Measurements from ENCODE around the gene DAAM1.

GRCh38 chr14:59274991-59275391, 86.5 kb downstream of the DAAM1 start:
- TF ChIP-seq CTCF (IDR thresholded peaks at IDR 0.05), result no peak
- TF ChIP-seq EZH2 (IDR thresholded peaks at IDR 0.05), result no peak
- no peak for TF ChIP-seq EZH2phosphoT487 (IDR thresholded peaks at IDR 0.05)
